Measurements from ENCODE around the gene ORC2.
"Not testable (repeated sequence)": the region's sequence is repeated elsewhere in the genome, so short reads cannot be mapped to it uniquely, and the experiment has no call there.

Gene ORC2

DNA sequence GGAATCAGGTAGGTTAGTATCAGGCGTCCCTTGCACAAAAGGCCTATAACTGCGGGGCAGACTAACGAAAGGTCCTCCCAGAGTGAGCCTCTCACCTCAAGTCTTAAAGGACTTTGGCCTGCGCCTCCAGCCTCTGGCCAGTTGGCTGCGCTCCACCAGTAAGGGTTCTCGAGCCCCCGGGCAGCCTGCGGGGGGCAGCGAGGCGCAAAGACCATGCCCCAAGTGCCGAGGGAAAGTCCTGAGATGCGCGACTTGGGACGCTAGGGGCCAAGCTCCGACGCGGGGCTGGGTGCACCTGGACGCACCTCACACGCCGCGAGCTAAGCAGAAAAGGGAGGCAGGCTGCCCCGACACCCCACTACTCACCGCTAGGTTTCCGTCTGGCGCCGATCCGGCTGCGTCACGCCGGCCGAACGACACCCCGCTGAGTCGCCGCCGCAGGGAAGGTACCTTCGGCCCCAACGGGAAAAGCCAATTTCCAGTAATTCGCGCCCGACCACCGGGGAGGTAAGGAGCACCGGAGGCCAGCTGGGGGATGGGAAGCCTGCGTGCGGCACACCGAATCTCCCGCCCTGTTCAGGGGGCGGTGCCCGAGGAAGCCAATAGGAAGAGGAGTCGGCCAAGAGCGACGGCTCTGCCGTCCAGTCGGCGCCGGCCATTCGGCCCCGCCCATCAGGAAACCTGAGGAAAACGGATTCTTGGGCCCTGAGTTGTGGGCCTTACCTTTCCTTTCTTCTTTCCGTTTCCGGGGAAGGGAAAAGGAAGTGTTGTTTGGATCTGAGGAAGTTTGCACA, at the start of gene ORC2:
TSS of gene ORC2 (minus strand) at position 537 of the 794 bp plus-strand sequence. CDS start 5,537 bp downstream, outside the sequence.
- Histone ChIP-seq H3K9me3 (ENCODE audit: control insufficient read depth in 1 of 2, low read length in 2 of 2) (no peaks in the 10 kb centered on the region), H3K4me3 (ENCODE audit: low read depth in 1 of 2, low read length in 2 of 2) (peak within 1 kb of the TSS; percentile 84 to 100), H3K27me3 (ENCODE audit: low read depth, low read length) (no peaks in the 10 kb centered on the region), H3K27ac (ENCODE audit: low read length) (peak within 1 kb of the TSS; percentile 83), H3K36me3 (ENCODE audit: control insufficient read depth in 1 of 2, insufficient read depth in 2 of 2, low read length in 2 of 2) (peaks cover 0 to 5% of the 10 kb centered on the region in 2 donors), H3K4me1 (ENCODE audit: control insufficient read depth in 1 of 2, insufficient read depth in 2 of 2, low read length in 2 of 2) (peaks cover 14 to 20% of the 10 kb centered on the region in 2 donors)

DNA sequence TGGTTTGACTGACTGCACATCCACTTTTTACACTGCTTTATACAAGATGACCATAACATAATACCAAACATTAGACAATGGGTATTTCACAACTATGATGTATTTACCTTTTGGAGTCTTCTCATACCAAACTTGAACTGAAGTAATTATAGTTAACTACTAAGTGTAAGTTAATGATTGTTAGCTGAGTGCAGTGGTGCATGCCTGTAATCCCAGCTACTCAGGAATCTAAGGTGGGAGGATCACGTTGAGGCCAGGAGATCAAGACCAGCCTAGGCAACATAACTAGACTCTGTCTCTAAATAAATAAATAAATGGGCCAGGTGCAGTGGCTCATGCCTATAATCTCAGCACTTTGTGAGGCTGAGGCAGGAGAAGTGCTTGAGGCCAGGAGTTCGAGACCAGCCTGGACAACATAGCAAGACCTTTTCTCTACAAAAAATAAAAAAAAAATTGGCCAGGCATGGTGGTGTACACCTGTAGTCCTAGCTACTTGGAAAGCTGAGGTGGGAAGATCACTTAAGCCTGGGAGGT, 44.9 kb upstream of the ORC2 start:
- peaks cover 31 to 40% of the 10 kb centered on the region in 2 donors for H3K36me3 ChIP-seq (ENCODE audit: control insufficient read depth in 1 of 2, insufficient read depth in 2 of 2, low read length in 2 of 2)
- no peak overlapping the region for H3K4me3 ChIP-seq (ENCODE audit: low read depth in 1 of 2, low read length in 2 of 2)
- H3K27ac ChIP-seq (ENCODE audit: low read length): no peak overlapping the region
- no peaks in the 10 kb centered on the region for H3K9me3 ChIP-seq (ENCODE audit: control insufficient read depth in 1 of 2, low read length in 2 of 2)
- no peaks in the 10 kb centered on the region for H3K27me3 ChIP-seq (ENCODE audit: low read depth, low read length)
- H3K4me1 ChIP-seq (ENCODE audit: control insufficient read depth in 1 of 2, insufficient read depth in 2 of 2, low read length in 2 of 2): no peaks in the 10 kb centered on the region

DNA sequence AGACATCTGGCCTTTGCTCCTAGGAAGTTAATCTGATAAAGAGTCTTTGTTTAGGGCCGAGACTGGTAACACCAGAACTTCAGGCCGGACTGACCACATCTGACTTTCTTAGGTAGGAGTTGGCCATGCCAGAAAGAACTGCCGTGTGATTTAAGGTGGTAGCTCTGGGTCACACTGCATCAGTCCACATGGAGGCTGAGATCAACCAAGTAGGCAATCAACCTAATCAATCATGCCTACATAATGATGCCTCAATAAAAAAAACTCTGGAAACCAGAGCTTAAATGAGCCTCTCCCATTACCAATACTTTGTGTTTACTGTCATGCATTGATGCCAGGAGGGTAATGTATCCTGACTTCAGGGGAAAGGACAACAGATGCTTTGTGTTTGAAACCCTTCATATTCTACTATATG, 44.1 kb upstream of the ORC2 start:
- Histone ChIP-seq H3K27me3 (ENCODE audit: low read depth, low read length) (no peaks in the 10 kb centered on the region), H3K27ac (ENCODE audit: low read length) (no peak overlapping the region), H3K9me3 (ENCODE audit: control insufficient read depth in 1 of 2, low read length in 2 of 2) (no peaks in the 10 kb centered on the region), H3K4me1 (ENCODE audit: control insufficient read depth in 1 of 2, insufficient read depth in 2 of 2, low read length in 2 of 2) (no peaks in the 10 kb centered on the region), H3K36me3 (ENCODE audit: control insufficient read depth in 1 of 2, insufficient read depth in 2 of 2, low read length in 2 of 2) (peaks cover 31 to 45% of the 10 kb centered on the region in 2 donors), H3K4me3 (ENCODE audit: low read depth in 1 of 2, low read length in 2 of 2) (no peak overlapping the region)

DNA sequence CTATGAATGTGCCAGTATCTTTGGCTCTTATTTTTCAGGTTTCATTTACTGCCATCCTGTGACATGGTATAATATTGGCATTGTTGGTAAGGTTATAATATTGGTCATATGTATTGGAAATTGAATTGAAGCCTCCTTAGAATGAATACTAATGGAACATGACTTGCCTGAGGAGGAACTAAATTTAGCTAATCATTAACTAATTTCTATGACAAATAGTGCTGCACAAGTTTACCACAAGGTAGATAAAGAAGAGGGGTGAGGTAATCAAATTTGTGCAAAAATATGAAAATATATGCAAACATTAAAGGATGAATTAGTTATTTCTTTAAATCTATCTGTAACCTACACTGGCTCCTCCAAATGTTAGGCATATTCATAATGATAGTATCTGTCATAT, 43.2 kb upstream of the ORC2 start:
- H3K4me3 ChIP-seq (ENCODE audit: low read depth in 1 of 2, low read length in 2 of 2): no peak overlapping the region
- H3K9me3 ChIP-seq (ENCODE audit: control insufficient read depth in 1 of 2, low read length in 2 of 2): no peaks in the 10 kb centered on the region
- no peaks in the 10 kb centered on the region for H3K4me1 ChIP-seq (ENCODE audit: control insufficient read depth in 1 of 2, insufficient read depth in 2 of 2, low read length in 2 of 2)
- peaks cover 31 to 45% of the 10 kb centered on the region in 2 donors for H3K36me3 ChIP-seq (ENCODE audit: control insufficient read depth in 1 of 2, insufficient read depth in 2 of 2, low read length in 2 of 2)
- no peak overlapping the region for H3K27ac ChIP-seq (ENCODE audit: low read length)
- H3K27me3 ChIP-seq (ENCODE audit: low read depth, low read length): no peaks in the 10 kb centered on the region

DNA sequence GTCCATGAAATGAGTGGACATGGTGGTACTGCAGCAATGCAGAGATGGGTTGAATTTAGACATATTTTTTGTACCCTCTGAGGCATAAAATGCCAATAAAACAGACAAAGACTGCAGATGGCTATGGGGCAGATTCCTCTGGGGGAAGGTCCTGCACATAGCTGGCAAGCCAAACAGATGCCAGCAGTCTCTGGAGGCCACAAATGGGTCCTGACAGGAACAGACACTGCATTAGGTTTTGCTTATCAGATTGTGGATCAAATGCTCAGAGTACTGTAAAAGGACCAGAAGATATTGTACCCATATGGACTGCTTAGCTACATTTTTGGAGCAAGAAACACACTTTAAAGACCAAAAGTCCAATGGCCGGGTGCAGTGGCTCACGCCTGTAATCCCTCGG, 40.9 kb upstream of the ORC2 start:
- Histone ChIP-seq H3K4me1 (ENCODE audit: control insufficient read depth in 1 of 2, insufficient read depth in 2 of 2, low read length in 2 of 2) (no peaks in the 10 kb centered on the region), H3K4me3 (ENCODE audit: low read depth in 1 of 2, low read length in 2 of 2) (no peak overlapping the region), H3K27me3 (ENCODE audit: low read depth, low read length) (no peaks in the 10 kb centered on the region), H3K27ac (ENCODE audit: low read length) (no peak overlapping the region), H3K9me3 (ENCODE audit: control insufficient read depth in 1 of 2, low read length in 2 of 2) (no peaks in the 10 kb centered on the region), H3K36me3 (ENCODE audit: control insufficient read depth in 1 of 2, insufficient read depth in 2 of 2, low read length in 2 of 2) (peaks cover 31 to 49% of the 10 kb centered on the region in 2 donors)

DNA sequence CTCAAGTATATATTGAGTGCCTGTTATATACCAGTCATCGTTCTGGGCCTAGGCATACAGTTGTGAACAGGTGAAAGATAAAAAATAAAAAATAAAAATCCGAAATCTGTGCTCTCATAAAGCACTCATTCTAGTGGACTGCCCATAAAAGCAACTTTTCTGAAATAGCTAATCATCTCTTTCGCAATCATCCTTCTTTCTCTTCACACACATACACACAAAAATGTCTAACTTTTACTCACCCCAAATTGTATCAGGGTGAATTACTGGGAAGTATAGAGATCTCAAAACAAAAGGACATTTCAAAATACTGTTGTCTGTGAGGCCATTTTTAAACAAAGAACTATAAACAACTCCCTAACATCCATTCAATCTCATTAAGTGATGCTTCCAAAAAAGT, 29.6 kb upstream of the ORC2 start:
- H3K4me3 ChIP-seq (ENCODE audit: low read depth in 1 of 2, low read length in 2 of 2): no peak overlapping the region
- H3K27ac ChIP-seq (ENCODE audit: low read length): no peak overlapping the region
- no peaks in the 10 kb centered on the region for H3K27me3 ChIP-seq (ENCODE audit: low read depth, low read length)
- H3K4me1 ChIP-seq (ENCODE audit: control insufficient read depth in 1 of 2, insufficient read depth in 2 of 2, low read length in 2 of 2): no peaks in the 10 kb centered on the region
- no peaks in the 10 kb centered on the region for H3K9me3 ChIP-seq (ENCODE audit: control insufficient read depth in 1 of 2, low read length in 2 of 2)
- peaks cover 34 to 58% of the 10 kb centered on the region in 2 donors for H3K36me3 ChIP-seq (ENCODE audit: control insufficient read depth in 1 of 2, insufficient read depth in 2 of 2, low read length in 2 of 2)

DNA sequence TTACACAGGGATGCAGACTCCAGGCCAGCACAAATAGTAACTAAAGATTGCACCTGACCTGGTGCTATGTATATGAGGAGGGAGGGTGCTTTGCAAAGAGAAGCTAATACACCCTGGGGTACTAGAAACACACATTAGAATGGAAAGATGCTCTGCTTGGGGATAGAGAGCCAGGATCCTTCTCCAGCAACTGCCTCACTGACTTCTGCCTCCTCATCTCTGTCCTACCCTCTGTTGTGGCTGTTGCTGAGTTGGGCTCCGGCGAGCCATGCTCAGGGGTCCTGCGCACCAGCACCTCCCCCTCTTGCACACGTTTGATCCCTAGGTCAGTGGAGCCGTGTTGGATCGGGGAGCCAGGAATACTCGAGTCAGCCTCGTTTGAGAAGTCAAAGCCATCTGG, 23.7 kb upstream of the ORC2 start:
- no peaks in the 10 kb centered on the region for H3K9me3 ChIP-seq (ENCODE audit: control insufficient read depth in 1 of 2, low read length in 2 of 2)
- no peak overlapping the region for H3K4me3 ChIP-seq (ENCODE audit: low read depth in 1 of 2, low read length in 2 of 2)
- no peaks in the 10 kb centered on the region for H3K27me3 ChIP-seq (ENCODE audit: low read depth, low read length)
- H3K27ac ChIP-seq (ENCODE audit: low read length): no peak overlapping the region
- peaks cover 30 to 41% of the 10 kb centered on the region in 2 donors for H3K36me3 ChIP-seq (ENCODE audit: control insufficient read depth in 1 of 2, insufficient read depth in 2 of 2, low read length in 2 of 2)
- peaks cover 4 to 8% of the 10 kb centered on the region in 2 donors for H3K4me1 ChIP-seq (ENCODE audit: control insufficient read depth in 1 of 2, insufficient read depth in 2 of 2, low read length in 2 of 2)

DNA sequence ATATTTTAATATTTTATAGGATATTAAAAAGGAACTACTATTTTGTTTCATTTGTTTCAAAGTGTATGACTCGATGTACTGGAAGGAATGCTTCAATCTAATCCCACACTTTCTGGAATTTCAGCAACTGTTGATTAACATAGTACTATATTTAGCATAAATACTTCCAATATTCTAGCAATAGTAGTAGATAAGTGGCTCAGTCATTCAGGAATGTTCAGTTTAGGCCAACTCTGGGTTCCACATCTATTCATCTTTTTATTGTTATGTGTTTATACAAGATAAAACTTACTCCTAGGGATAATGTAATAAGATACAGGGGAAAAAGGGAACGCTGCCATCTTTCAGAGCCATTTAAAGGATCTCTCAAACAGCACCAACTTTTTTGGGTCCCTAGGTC, 22.3 kb upstream of the ORC2 start:
- no peaks in the 10 kb centered on the region for H3K27me3 ChIP-seq (ENCODE audit: low read depth, low read length)
- H3K4me3 ChIP-seq (ENCODE audit: low read depth in 1 of 2, low read length in 2 of 2): no peak overlapping the region
- H3K4me1 ChIP-seq (ENCODE audit: control insufficient read depth in 1 of 2, insufficient read depth in 2 of 2, low read length in 2 of 2): peaks cover 4 to 8% of the 10 kb centered on the region in 2 donors
- peaks cover 36 to 39% of the 10 kb centered on the region in 2 donors for H3K36me3 ChIP-seq (ENCODE audit: control insufficient read depth in 1 of 2, insufficient read depth in 2 of 2, low read length in 2 of 2)
- no peaks in the 10 kb centered on the region for H3K9me3 ChIP-seq (ENCODE audit: control insufficient read depth in 1 of 2, low read length in 2 of 2)
- H3K27ac ChIP-seq (ENCODE audit: low read length): no peak overlapping the region

DNA sequence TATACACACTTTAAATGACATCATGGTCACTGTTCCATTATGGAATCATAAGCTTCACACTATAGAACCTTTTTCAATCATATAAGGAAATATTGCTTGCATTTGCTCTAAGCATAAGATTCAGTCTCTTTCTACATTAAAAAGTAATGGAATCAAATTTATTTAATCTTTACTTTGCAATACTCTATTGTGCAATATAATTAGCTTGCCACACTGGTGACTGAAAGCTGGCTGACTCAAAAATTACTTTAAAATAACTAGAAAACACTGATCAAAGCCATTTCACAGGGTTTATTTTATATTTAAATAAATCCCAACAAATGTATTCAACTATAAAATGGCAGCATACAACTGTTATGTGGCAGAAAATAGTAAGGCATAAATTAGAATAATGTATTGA, 13.2 kb upstream of the ORC2 start:
- H3K9me3 ChIP-seq (ENCODE audit: control insufficient read depth in 1 of 2, low read length in 2 of 2): no peaks in the 10 kb centered on the region
- H3K27me3 ChIP-seq (ENCODE audit: low read depth, low read length): no peaks in the 10 kb centered on the region
- no peaks in the 10 kb centered on the region for H3K4me1 ChIP-seq (ENCODE audit: control insufficient read depth in 1 of 2, insufficient read depth in 2 of 2, low read length in 2 of 2)
- H3K27ac ChIP-seq (ENCODE audit: low read length): no peak overlapping the region
- H3K36me3 ChIP-seq (ENCODE audit: control insufficient read depth in 1 of 2, insufficient read depth in 2 of 2, low read length in 2 of 2): peaks cover 20 to 21% of the 10 kb centered on the region in 2 donors
- no peak overlapping the region for H3K4me3 ChIP-seq (ENCODE audit: low read depth in 1 of 2, low read length in 2 of 2)

DNA sequence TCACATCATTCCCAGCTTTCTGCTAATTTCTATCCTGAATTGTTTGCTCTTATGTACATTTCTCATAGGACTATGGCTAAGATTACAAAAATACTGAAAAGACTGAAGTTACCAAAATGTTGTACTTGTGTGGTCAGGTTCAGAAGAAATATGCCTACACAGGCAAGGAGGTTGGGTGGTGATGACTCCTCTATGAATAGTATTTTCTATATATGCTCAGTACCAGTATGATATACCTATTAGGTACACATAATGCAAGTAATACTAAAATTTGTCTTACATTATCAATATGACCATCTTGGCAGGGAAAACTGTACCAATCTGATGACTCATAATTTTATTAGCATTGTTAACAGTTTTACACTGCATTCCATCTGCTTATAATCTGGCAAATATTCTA, 12.2 kb upstream of the ORC2 start:
- no peaks in the 10 kb centered on the region for H3K9me3 ChIP-seq (ENCODE audit: control insufficient read depth in 1 of 2, low read length in 2 of 2)
- H3K36me3 ChIP-seq (ENCODE audit: control insufficient read depth in 1 of 2, insufficient read depth in 2 of 2, low read length in 2 of 2): peaks cover 10 to 11% of the 10 kb centered on the region in 2 donors
- H3K4me1 ChIP-seq (ENCODE audit: control insufficient read depth in 1 of 2, insufficient read depth in 2 of 2, low read length in 2 of 2): no peaks in the 10 kb centered on the region
- no peaks in the 10 kb centered on the region for H3K27me3 ChIP-seq (ENCODE audit: low read depth, low read length)
- H3K27ac ChIP-seq (ENCODE audit: low read length): no peak overlapping the region
- H3K4me3 ChIP-seq (ENCODE audit: low read depth in 1 of 2, low read length in 2 of 2): no peak overlapping the region

DNA sequence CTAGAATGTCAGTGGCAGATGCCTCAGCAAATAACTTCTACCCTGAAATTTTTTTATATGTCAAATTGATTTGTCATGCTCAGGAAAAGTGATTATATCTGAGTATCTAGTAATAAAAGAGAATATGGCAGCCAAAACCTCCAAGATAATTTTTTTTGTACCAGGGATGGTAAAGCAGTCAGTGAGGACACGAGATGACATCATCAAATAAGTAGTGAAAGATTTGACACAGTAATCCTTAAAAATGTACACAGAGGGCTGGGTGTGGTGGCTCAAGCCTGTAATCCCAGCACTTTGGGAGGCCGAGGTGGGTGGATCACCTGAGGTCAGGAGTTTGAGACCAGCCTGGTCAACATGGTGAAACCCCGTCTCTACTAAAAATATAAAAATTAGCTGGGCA, 6.6 kb upstream of the ORC2 start:
- not testable (repeated sequence) for H3K4me3 ChIP-seq (ENCODE audit: low read depth in 1 of 2, low read length in 2 of 2); H3K27me3 ChIP-seq (ENCODE audit: low read depth, low read length); H3K4me1 ChIP-seq (ENCODE audit: control insufficient read depth in 1 of 2, insufficient read depth in 2 of 2, low read length in 2 of 2); H3K36me3 ChIP-seq (ENCODE audit: control insufficient read depth in 1 of 2, insufficient read depth in 2 of 2, low read length in 2 of 2); H3K27ac ChIP-seq (ENCODE audit: low read length); H3K9me3 ChIP-seq (ENCODE audit: control insufficient read depth in 1 of 2, low read length in 2 of 2)
